Activated CD8-positive, alpha-beta T cell treated with anti-CD3 and anti-CD28 coated beads, Interleukin-2, amount 10 ng/mL, durations not matched to agents 7 days and 5 days (primary cell): ENCODE results near the gene REC114. TPM values are rescaled to one million over a fixed set of nuclear protein-coding genes. Genes with fewer than 3 reads are reported as not detected.

ENCODE experiments used
- ATAC-seq: fragments of 150-1000 bp; cut with Tn5 transposase; one replicate; pipeline ENCODE4 v1.10.0; 2021; ENCODE audit warnings: moderate library complexity
- CTCF ChIA-PET: fragments of 350-600 bp; sonication (Branson Sonifier 250); formaldehyde crosslinking; loops from one replicate; lab custom pipeline; 2021; ENCODE audit warnings: antibody characterized with exemption; lab: Charles Lee
- POLR2A ChIA-PET: fragments of 350-600 bp; sonication (Branson Sonifier 250); formaldehyde crosslinking; loops from one replicate; lab custom pipeline; 2021; ENCODE audit warnings: antibody characterized with exemption; lab: Charles Lee
- DNase-seq: peaks from one replicate; pipeline ENCODE4 v3.0.0-alpha.2; 2020
- H3K27ac Mint-ChIP-seq: one replicate; pipeline ENCODE4 v1.8.0; 2021; ENCODE audit warnings: mild to moderate bottlenecking, mixed read lengths
- H3K27me3 Mint-ChIP-seq: one replicate; pipeline ENCODE4 v1.8.0; 2021; ENCODE audit warnings: low read depth, mixed read lengths
- H3K36me3 Mint-ChIP-seq: one replicate; pipeline ENCODE4 v1.8.0; 2021; ENCODE audit warnings: low read depth, mixed read lengths
- H3K4me1 Mint-ChIP-seq: one replicate; pipeline ENCODE4 v1.8.0; 2021; ENCODE audit warnings: low read depth, mixed read lengths
- H3K4me3 Mint-ChIP-seq: one replicate; pipeline ENCODE4 v1.8.0; 2021; ENCODE audit warnings: mild to moderate bottlenecking, mixed read lengths
- H3K9me3 Mint-ChIP-seq: one replicate; pipeline ENCODE4 v1.8.0; 2022; ENCODE audit warnings: mixed read lengths; ENCODE audit not compliant: insufficient read depth
- total RNA-seq, 2 experiments: library from RNA; stranded (reverse); gene quantifications; one replicate each; pipeline ENCODE4 v1.2.3, GENCODE V29; 2021

Gene REC114
- total RNA-seq, 2 experiments from 2014 or later, result not detected

- no peak for ATAC-seq
- no peaks in the 10 kb centered on the region for H3K9me3 Mint-ChIP-seq
- ChIA-PET CTCF (interaction anchor here (1.1 to 10.4 kb wide), 5 partner anchors 8 to 48 kb away, joined by 3 to 109 read pairs (median 7); partner anchors contain the start of gene NPTN), POLR2A (no interaction called here)
- no peak overlapping the region for H3K4me3 Mint-ChIP-seq
- peaks cover 4% of the 10 kb centered on the region for H3K36me3 Mint-ChIP-seq
- no peaks in the 10 kb centered on the region for H3K27me3 Mint-ChIP-seq
- H3K27ac Mint-ChIP-seq, result no peak overlapping the region
- DNase-seq, result no peak
- peaks cover 22% of the 10 kb centered on the region for H3K4me1 Mint-ChIP-seq
Measured at GRCh38 chr15:73608941-73609340, 166.0 kb downstream of the REC114 start.

Other genes starting within 250 kb of the REC114 start
- gene HCN4, start 74.2 kb upstream of the REC114 start, total RNA-seq, result not detected
- 10 to 100 TPM; 31.4 to 33.0 TPM for gene NPTN, start 190.2 kb downstream of the REC114 start, total RNA-seq
- gene CD276, start 241.2 kb downstream of the REC114 start, total RNA-seq, result not detected